Mucosa of gallbladder (tissue), 1 donor: ENCODE data around the gene CRHR1. TPM values are rescaled to one million over a fixed set of nuclear protein-coding genes. Genes with fewer than 3 reads are reported as not detected.
"Not testable (repeated sequence)": the region's sequence is repeated elsewhere in the genome, so short reads cannot be mapped to it uniquely, and the experiment has no call there.

Source experiments
- DNase-seq: peaks from one replicate; pipeline ENCODE4 v3.0.0-alpha.2; 2020; ENCODE audit warnings: low spot score
- total RNA-seq: library from RNA; stranded (reverse); gene quantifications from one replicate; pipeline ENCODE4 v1.2.1, GENCODE V29; 2021
- donor health status: DM: no; HTN: no; CAD: no.

The CRHR1 gene
- not detected for total RNA-seq

- no peak for DNase-seq
These were observed at the start of gene CRHR1 for GRCh38 chr17:45784293-45784740. TSS of gene CRHR1 (plus strand) at chr17:45784320. CDS start at chr17:45784545, 225 bp downstream.

DNA sequence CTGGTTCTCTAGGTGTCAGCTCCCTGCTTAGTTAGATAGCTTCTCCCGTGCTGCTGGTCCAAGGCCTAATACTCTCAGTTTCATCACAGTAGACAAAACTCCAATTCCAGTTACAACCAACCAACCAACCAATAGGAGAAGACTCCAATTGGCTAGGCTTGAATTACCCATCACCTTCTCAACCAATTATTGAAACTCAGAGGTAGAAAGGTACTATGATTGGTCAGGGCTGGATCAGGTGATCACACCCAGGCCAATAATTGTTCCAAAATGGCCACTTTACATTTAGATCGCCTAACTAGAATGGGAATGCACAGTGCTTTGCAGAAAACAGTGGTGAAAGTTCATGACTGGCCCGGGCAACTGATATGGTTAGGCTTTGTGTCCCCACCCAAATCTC is 49.5 kb upstream of the CRHR1 start:
- DNase-seq, result no peak

DNA sequence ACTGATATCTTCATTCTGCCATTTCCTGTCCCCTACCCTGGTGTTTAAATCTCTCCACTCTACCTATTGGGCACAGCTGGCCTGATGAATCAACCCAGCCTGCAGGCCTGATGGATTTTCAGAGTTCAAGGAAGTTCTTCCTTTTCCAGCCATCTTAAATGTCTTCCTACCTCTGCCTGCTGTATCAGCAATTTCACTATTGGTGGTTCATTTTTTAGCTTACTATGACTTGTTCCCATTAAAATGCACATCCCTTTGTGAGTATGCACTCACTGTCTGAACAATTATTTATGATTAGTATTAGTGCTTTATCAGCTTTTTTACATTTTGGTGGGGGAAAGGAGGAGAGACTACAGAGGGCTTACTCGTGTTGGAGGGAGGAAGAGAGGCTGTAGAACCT is 48.6 kb upstream of the CRHR1 start:
- DNase-seq, result no peak

DNA sequence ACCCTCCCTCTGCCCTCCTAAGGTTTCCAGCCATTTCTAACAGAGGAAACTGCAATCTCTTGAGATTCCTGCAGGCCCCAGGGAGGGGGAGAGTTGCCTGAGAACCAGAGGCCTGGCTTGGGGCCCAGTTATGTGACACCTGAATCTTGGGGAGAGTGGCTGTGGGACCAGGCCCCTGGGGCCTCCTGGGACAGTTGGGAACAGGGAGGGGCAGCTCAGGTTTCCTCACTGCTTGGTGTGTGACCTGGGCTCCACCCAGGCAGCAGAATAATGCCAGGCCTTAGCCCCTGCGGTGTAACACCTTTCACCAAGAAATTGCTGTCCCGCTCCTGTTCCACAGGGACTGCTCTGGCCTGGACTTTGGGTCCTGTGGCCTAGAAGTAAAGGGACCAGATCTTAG is 44.3 kb upstream of the CRHR1 start:
- no peak for DNase-seq

- DNase-seq, result no peak
These were observed 43.4 kb upstream of the CRHR1 start for GRCh38 chr17:45740553-45741330.

DNA sequence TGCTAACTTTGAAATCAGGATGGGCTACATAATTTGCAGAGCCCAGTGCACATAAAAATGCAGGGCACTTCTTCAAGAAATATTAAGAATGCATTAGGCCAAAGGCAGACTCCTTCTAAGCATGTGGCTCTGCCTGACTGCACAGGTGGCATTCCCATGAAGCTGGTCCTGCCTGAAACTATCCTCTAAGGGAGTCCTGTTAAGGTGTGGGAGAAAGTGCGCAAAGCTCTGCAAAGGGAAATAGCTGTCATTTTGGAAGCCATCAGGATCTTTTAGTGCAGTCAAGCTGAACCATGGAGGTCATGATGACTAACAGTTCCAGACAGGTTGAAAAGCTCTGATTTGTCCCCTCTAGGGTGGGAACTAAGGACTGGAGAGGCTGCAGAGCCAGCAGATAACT is 41.9 kb upstream of the CRHR1 start:
- DNase-seq, result no peak

GRCh38 chr17:45743626-45744326 is 40.3 kb upstream of the CRHR1 start:
- DNase-seq, result no peak

GRCh38 chr17:45744826-45745225 is 39.3 kb upstream of the CRHR1 start:
- not testable (repeated sequence) for DNase-seq

- no peak for DNase-seq
These were observed 38.3 kb upstream of the CRHR1 start for GRCh38 chr17:45745601-45746494.

- no peak for DNase-seq
These were observed 36.2 kb upstream of the CRHR1 start for GRCh38 chr17:45747911-45748310.

- no peak for DNase-seq
These were observed 35.3 kb upstream of the CRHR1 start for GRCh38 chr17:45748731-45749310.

GRCh38 chr17:45749831-45750335 is 34.2 kb upstream of the CRHR1 start:
- no peak for DNase-seq

DNA sequence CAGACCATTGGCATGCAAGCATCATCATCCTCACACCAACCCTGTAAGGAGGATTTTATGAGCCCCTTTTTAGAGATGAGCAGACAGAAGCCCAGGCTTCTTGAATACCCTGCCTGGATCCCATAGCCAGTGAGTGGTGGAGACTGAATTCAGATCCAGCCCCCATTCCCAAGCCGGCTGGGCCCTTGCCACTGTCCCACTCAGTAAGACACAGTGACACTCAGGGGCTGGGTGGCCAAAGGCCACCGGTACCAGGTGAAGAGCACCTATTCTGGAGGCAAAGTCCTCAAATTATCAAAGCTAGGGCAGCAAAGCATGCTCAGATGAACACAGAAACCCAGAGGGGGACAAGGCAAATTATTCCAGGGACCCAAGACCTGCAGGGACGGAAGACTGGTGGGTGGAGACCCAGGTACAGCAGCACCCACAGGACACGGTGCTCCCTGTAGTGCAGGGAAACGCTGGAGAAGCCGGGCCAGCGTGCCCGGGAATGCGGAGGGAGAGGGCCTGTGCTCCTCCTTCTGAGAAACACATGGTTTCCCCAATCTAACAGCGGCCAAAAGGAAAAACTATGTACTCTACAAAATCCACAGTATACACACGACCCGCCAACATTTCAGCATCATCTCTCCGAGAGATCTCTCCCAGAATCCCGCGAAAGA is 33.2 kb upstream of the CRHR1 start:
- DNase-seq, result no peak

DNA sequence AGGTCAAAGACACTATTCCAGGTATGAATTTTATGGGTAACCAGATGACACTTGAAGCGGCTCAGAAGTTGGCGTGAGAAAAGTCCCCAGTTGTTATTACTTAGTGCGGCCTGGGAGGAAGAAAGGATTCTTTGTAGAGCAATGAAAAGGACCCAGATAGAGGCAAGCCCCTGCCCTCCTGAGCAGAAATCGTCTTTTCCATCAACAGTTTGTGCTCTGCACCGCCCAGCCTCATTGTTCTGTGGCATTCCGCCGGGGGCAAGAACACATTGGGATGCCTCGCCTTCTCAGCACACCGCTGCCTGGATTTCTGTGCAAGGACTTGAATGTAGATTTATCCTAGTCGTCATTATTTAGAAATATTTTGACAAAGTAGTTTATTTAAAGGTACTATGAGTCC is 32.7 kb upstream of the CRHR1 start:
- no peak for DNase-seq

DNA sequence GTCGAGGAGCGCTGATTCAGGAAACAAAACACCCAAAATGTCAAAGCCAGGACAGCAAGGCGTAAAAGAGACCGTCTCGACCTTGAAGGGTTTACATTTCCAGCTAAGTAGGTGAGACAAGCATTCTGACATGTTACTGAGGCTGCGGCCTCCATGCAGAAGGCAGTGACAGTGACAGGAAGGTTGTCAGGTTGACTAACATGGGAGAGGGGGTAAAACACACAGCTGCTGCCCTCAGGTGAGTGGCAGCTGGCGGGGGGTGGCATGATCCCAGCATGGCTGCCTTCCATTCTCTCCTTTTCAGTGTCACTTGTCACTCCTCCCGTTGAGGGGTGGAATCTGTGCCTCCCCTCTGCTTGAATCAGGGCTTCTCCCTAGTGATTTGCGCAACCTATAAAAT is 31.9 kb upstream of the CRHR1 start:
- no peak for DNase-seq

DNA sequence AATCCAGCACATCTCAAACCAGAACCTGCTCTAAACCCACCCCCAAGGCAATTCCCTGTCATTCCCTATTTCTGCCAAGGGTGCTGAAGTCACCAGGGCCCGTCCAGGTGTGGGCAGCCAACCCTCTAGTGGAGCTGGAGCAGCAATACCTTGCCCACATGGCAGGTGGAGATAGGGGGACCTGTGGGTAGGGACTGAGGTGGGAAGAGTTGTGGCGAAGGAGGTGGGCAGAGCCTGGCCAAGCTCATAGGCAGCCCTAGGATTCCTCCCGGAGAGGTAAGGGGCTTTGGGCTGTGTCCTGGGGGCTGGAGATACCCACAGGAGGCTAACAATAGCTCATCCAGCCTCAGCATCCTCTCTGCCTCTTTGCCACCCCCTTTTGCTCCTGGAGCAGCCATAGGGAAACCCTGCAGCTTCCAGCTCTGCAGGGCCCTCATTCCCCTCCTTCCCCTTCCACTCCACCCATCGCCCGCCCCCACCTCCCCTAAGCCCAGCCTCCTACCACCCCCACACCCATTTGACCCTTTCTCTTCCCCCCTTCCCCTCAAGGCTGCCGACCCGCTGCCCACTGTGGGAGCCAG is 30.4 kb upstream of the CRHR1 start:
- DNase-seq, result no peak

DNA sequence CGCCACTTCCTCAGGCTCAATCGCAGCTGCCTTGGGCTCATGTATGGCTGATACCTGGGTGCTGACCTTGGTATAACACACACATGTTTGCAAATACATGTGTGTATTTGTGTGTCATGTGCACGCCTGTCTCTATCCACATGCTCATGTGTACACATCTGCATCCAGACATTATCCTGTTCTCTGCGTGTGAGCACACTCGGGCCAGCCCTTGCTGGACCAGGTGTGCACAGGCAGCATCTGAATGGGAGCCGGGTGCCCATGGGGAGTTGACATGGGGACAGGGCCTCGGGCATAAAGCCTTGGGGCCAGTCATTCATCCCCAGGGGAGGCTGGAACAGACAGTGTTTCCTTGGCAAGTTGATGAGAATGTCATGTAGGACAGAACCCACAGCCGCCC is 29.1 kb upstream of the CRHR1 start:
- DNase-seq, result no peak

DNA sequence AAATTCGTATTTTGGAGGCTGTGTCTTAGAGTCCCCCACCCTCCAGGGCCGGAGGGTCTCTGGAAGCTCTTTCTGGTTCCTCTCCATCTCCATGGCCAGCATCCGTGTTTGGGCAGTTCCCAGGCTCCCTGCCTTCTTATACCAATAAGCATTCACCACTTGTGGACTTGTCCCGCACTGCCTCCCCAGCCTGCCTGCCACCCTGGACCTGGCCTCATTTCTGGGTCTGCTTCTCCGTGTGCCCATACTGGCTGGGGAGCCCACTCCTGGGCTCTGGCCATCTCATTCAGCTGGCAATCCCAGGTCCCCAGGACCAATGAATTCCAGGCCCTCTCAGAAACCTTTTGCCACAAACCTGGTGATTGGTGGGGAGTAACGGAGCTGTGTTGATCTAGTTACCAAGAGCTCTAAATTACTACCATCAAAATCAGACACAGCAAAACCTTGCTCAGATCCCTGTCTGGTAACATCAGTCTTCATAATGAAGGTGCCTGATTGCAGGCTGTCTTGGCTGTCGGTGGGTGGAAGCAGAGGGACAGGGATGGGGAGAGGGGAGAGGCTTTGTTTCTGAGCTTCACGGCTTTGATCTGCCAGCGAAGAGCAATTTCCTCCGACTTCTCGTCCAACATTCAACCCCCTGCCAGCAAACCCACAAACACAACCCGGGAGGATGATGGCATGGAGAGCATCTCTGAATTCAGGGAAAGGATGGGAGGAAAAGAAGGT is 27.7 kb upstream of the CRHR1 start:
- DNase-seq, result no peak

- no peak for DNase-seq
These were observed 26.5 kb upstream of the CRHR1 start for GRCh38 chr17:45757431-45758218.
